Activated B cell treated with CpG ODN at 0.5 μM for 24 hours (primary cell): Measurements from ENCODE around the gene ZSWIM2. TPM values are rescaled to one million over a fixed set of nuclear protein-coding genes. Genes with fewer than 3 reads are reported as not detected.

Experiments
- ATAC-seq: fragments of 200-7000 bp; cut with Tn5 transposase; one replicate; pipeline ENCODE4 v1.10.0; 2021; ENCODE audit warnings: low read depth, mild to moderate bottlenecking, moderate library complexity
- CTCF ChIA-PET: fragments of 350-600 bp; sonication (Branson Sonifier 250); formaldehyde crosslinking; loops from one replicate; lab custom pipeline; 2021; ENCODE audit warnings: antibody characterized with exemption; lab: Charles Lee
- POLR2A ChIA-PET: fragments of 350-600 bp; sonication (Branson Sonifier 250); formaldehyde crosslinking; loops from one replicate; lab custom pipeline; 2021; ENCODE audit warnings: antibody characterized with exemption; lab: Charles Lee
- DNase-seq: peaks from one replicate; pipeline ENCODE4 v3.0.0; 2022
- H3K27ac Mint-ChIP-seq: one replicate; pipeline ENCODE4 v1.8.0; 2020; ENCODE audit warnings: mixed read lengths
- H3K27me3 Mint-ChIP-seq: one replicate; pipeline ENCODE4 v1.8.0; 2021; ENCODE audit warnings: mixed read lengths
- H3K36me3 Mint-ChIP-seq: one replicate; pipeline ENCODE4 v1.8.0; 2021; ENCODE audit warnings: low read depth, mixed read lengths
- H3K4me1 Mint-ChIP-seq: one replicate; pipeline ENCODE4 v1.8.0; 2021; ENCODE audit warnings: mixed read lengths
- H3K4me3 Mint-ChIP-seq: one replicate; pipeline ENCODE4 v1.8.0; 2020; ENCODE audit warnings: mild to moderate bottlenecking, mixed read lengths
- H3K9me3 Mint-ChIP-seq: one replicate; pipeline ENCODE4 v1.8.0; 2020; ENCODE audit warnings: mixed read lengths
- intact Hi-C: fragments of 100-400 bp; cut with micrococcal nuclease; formaldehyde crosslinking; loops from one replicate; pipeline ENCODE4 v1.15.1; 2024
- total RNA-seq: library from RNA; stranded (reverse); gene quantifications from 2 replicates; pipeline ENCODE4 v1.2.3, GENCODE V29; 2022
- TF ChIP-seq, protein P1 (sequence below): fragments of 200-600 bp; IDR thresholded peaks from one replicate; pipeline ENCODE4 v1.8.0; 2022; ENCODE audit warnings: antibody characterized with exemption, mild to moderate bottlenecking

Gene ZSWIM2
- total RNA-seq, 1 donor from 2014 or later = not detected

DNA sequence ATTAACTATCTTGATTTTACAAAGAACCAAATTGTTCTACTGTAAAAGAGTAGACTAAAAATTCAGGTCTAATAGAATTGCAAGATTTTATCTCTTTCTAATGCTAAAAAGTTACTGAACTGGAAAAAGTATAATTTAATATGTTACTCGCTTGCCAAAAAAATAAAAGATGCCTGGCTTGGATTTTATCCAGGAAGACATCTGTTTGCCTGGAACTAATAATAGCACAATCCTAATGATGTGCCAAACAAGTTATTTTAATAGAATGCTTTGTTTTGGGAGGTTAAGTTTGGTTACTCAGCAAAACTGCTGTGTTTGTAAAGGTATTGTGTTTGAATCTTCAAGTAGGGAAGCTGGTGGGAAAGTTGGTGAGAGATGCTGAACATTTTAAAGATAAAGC lies 19.4 kb upstream of the ZSWIM2 start:
- H3K36me3 Mint-ChIP-seq = no peaks in the 10 kb centered on the region
- TF ChIP-seq, protein P1, sequence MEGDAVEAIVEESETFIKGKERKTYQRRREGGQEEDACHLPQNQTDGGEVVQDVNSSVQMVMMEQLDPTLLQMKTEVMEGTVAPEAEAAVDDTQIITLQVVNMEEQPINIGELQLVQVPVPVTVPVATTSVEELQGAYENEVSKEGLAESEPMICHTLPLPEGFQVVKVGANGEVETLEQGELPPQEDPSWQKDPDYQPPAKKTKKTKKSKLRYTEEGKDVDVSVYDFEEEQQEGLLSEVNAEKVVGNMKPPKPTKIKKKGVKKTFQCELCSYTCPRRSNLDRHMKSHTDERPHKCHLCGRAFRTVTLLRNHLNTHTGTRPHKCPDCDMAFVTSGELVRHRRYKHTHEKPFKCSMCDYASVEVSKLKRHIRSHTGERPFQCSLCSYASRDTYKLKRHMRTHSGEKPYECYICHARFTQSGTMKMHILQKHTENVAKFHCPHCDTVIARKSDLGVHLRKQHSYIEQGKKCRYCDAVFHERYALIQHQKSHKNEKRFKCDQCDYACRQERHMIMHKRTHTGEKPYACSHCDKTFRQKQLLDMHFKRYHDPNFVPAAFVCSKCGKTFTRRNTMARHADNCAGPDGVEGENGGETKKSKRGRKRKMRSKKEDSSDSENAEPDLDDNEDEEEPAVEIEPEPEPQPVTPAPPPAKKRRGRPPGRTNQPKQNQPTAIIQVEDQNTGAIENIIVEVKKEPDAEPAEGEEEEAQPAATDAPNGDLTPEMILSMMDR = no peak
- H3K27me3 Mint-ChIP-seq = no peaks in the 10 kb centered on the region
- DNase-seq = no peak
- ChIA-PET CTCF (no interaction called here), POLR2A (no interaction called here)
- no peak overlapping the region for H3K27ac Mint-ChIP-seq
- intact Hi-C loops = loop anchor here (10.0 kb wide), 1 partner anchor 586 kb away; no protein-coding TSS in a partner anchor
- ATAC-seq = no peak
- H3K4me3 Mint-ChIP-seq = no peak overlapping the region
- H3K9me3 Mint-ChIP-seq = no peaks in the 10 kb centered on the region
- no peaks in the 10 kb centered on the region for H3K4me1 Mint-ChIP-seq

DNA sequence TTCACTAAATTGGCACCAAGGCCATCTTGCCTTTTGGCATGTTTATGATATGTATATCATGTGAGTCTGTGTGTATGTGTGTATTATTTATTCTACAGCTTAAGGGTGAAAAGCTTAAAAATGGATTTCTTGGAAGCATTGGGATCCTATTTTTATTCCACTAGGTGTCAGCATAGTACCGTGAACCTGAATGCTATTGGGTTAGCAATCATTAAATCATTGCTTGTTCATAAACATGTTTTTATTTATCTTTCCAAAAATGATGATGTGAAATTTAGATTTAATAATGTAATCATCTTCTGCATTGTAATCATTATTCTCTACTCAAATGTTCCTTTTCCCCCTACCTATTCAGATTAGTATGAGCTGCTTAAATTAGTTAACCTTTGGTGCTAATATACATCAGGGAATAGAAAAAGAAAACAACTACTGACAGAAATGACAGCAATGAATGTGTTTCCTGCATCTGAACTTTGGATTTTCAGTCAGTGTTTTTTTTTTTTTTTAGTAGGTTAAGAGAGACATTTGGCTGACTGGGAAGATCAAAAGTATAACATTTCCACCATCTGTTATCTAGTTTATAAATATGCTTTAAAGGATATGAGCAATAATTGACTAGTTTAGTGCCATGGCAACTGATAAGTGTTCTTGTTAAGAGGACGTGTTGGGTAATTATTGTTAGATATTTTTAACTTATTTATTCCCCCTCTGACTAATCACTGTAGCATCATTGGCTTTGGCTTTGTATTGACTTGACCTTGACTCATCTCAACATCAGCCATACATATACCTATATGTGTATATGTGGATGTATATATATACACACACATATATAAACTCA lies 14.1 kb upstream of the ZSWIM2 start:
- H3K27me3 Mint-ChIP-seq = no peaks in the 10 kb centered on the region
- intact Hi-C loops = loop anchor here (10.0 kb wide), 1 partner anchor 592 kb away; no protein-coding TSS in a partner anchor
- no peaks in the 10 kb centered on the region for H3K9me3 Mint-ChIP-seq
- H3K4me1 Mint-ChIP-seq = no peaks in the 10 kb centered on the region
- TF ChIP-seq, protein P1 = no peak
- H3K36me3 Mint-ChIP-seq = no peaks in the 10 kb centered on the region
- no peak overlapping the region for H3K27ac Mint-ChIP-seq
- ATAC-seq = no peak
- no peak for DNase-seq
- CTCF ChIA-PET = no interaction called here
- no peak overlapping the region for H3K4me3 Mint-ChIP-seq
- POLR2A ChIA-PET = no interaction called here

DNA sequence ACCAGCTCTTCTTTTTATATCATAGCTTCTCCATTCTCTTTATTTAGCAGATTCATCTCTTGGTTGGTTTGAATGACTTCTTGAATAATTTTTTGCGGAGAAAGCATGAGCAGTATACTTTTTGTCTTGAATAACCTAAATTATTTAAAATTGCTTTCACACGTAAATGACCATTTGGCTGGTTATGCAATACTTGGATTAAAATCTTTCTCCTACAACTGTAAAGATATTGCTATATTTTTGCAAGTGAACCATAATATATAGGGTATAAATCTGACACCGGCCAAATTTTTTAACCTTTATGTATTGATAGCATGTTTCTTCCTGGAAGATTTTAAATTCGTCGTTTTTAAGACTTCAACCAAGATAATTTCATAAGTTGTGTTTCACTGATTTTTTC lies 6.2 kb upstream of the ZSWIM2 start:
- intact Hi-C loops = no loop called here
- ATAC-seq (no peak), DNase-seq (no peak)
- CTCF ChIA-PET = no interaction called here
- H3K36me3 Mint-ChIP-seq = no peaks in the 10 kb centered on the region
- TF ChIP-seq, protein P1 = no peak
- POLR2A ChIA-PET = no interaction called here
- no peaks in the 10 kb centered on the region for H3K4me1 Mint-ChIP-seq
- H3K27ac Mint-ChIP-seq = no peak overlapping the region
- H3K27me3 Mint-ChIP-seq = no peaks in the 10 kb centered on the region
- H3K9me3 Mint-ChIP-seq = no peaks in the 10 kb centered on the region
- no peak overlapping the region for H3K4me3 Mint-ChIP-seq

DNA sequence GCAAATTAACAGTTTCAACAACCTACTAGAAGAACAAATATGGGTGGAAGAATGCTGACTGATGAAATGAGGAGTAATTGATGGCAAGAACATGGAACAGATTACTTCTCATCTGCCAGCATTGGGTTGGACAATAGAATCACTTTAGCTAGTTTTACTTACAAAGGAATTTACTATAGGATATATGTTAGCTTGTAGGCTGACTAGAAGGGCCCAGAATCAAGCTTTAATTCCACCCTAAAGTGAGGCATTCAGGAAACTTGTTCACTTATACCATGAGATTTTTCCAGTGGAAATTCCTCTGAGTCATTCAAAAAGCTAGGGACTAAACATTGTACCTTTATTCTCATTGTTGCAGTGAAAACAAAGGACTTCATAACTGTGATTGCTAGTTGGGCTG lies 5.0 kb upstream of the ZSWIM2 start:
- Mint-ChIP-seq H3K4me3 (no peak overlapping the region), H3K9me3 (no peaks in the 10 kb centered on the region), H3K27me3 (peaks cover 7% of the 10 kb centered on the region), H3K27ac (no peak overlapping the region), H3K4me1 (peaks cover 5% of the 10 kb centered on the region), H3K36me3 (no peaks in the 10 kb centered on the region)
- ChIA-PET POLR2A (no interaction called here), CTCF (interaction anchor here (0.7 kb wide), 1 partner anchor 309 kb away, joined by 4 read pairs; no protein-coding TSS in a partner anchor)
- TF ChIP-seq, protein P1 = no peak
- no peak for ATAC-seq
- intact Hi-C loops = no loop called here
- DNase-seq = no peak

DNA sequence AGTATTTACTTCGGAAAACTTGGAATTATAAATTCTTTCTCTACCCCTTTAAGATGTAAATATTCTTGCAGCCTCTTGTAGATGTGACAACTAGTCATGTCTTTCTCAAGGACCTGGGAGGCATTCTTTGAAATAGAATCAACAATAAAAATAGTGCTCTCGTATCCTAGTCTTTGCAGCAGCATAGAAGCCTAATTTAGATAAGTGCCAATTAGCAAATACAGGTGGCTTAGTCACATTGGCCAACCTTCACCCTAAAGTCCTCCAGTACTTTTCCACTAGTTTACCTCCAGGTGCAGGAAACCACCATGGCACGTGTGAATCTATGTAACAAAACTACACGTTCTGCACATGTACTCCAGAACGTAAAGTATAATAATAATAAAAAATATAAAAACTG lies 3.5 kb upstream of the ZSWIM2 start:
- ATAC-seq (no peak), DNase-seq (no peak)
- H3K4me1 Mint-ChIP-seq = peaks cover 10% of the 10 kb centered on the region
- H3K27ac Mint-ChIP-seq = no peak overlapping the region
- TF ChIP-seq, protein P1 = no peak
- peaks cover 11% of the 10 kb centered on the region for H3K27me3 Mint-ChIP-seq
- CTCF ChIA-PET = no interaction called here
- intact Hi-C loops = no loop called here
- POLR2A ChIA-PET = no interaction called here
- no peaks in the 10 kb centered on the region for H3K9me3 Mint-ChIP-seq
- H3K36me3 Mint-ChIP-seq = no peaks in the 10 kb centered on the region
- H3K4me3 Mint-ChIP-seq = no peak overlapping the region
